ENCODE results near the gene MACROD2. TPM values are rescaled to one million over a fixed set of nuclear protein-coding genes. Genes with fewer than 3 reads are reported as not detected.
"Not testable (repeated sequence)": the region's sequence is repeated elsewhere in the genome, so short reads cannot be mapped to it uniquely, and the experiment has no call there.

MACROD2 gene
- polyA plus RNA-seq, 1 donor, result 2.7 TPM

GRCh38 chr20:14986656-14987055 is 991.3 kb downstream of the MACROD2 start:
- DNase-seq (ENCODE audit: low read depth), result no peak

GRCh38 chr20:14989535-14990290 is 994.4 kb downstream of the MACROD2 start:
- DNase-seq (ENCODE audit: low read depth), result no peak

DNA sequence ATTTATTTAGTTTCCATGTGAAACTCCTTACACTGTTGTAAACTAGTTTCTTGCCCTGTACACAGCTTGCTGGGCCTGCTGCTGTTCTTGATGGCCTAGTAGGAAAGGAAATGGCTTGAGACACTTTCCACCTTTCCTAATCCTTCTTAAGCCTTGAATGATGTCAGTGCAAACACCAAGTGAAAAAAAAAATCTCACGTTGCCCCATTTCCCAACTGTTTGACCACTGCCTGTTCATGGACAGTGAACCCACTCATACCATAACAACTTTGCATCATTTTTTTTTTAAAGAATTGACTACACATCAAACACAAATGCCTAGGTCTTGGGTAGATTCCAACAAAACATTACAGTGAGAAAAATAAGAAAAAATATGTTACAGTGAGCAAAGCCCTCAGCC is 995.7 kb downstream of the MACROD2 start:
- DNase-seq (ENCODE audit: low read depth), result no peak

DNA sequence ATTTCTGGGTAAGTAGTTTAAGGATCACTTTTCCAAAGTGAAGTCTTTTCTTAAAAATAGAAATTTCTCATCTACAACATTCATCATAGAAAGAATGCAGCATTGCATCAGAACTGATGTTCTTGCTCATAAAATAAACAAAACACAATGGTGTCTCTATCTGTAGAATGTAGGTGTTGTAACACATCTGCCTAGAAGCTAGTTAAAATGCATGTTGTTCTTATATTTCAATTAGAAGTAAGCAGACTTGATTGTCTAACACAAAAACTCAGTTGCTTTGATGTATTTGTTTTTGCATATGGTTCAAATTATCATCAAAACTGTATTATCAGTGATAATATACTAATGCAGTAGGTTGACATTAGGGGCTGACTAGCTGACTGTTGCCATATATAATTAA is 996.8 kb downstream of the MACROD2 start:
- no peak for DNase-seq (ENCODE audit: low read depth)

GRCh38 chr20:14992961-14993360 is 997.6 kb downstream of the MACROD2 start:
- DNase-seq (ENCODE audit: low read depth), result no peak

DNA sequence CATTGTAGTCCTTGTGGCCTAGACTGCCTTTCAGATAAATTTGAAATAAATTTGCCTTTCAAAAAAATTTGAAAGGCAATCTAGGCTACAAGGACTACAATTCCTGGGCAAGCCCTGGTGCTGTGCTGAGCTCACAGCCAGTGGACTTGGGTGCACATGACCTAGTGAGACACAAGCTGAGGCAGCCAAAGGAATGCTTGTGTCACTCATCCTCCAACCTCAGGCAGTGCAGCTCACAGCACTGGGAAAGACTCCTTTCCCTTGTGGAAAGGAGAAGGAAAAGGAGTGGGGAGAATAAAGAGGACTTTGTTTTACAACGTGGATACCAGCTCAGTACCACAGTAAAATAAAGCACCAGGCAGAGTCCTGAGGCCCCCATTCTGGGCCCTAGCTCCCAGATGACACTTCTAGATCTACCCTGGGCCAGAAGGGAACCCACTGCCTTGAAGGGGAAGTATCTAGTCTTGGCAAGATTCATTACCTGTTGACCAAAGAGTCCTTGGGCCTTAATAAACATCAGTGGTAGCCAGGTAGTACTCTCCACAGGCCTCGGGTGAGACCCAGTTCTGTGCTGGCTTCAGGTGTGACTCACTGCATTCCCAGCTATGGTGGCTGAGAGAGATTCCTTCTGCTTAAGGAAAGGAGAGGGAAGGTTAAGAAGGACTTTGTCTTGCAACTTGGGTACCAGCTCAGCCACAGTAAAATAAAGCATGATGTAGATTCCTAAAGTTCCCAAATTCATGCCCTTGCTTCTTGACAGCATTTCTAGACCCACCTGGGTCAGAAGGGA is 1001.8 kb downstream of the MACROD2 start:
- no peak for DNase-seq (ENCODE audit: low read depth)

- no peak for DNase-seq (ENCODE audit: low read depth)
Measured at GRCh38 chr20:14997791-14998190, 1002.5 kb downstream of the MACROD2 start.

DNA sequence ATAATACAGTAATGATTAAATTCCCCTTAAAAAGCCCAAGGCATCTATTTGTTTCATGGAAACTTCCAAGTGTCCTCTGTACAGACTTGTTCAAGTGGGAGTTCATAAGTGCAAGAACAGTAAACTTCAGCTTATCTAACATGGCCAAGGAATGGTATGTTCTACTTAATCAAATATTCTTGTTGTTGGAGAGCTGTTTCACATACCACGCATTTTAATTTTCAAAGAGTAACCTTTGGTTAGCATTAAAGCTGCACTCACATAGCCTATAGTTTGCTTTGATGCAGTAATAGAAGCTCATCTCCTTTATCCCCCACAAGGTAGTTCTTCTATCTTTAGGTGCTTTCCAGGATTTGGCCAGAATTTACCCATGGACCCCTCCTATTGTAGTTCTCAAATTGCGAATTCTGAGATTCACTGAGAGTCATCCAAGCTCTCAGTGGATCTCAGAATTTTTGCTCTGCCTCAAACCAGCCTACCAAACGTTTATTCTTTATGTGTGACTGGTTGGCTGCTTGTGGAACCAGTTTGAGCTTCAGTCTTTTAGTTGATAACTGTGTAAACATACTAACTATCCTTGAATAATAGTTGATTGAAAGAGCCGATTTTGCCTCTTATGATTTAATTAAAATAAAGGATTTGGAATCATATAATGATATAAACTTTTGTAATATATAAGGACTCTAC is 1010.1 kb downstream of the MACROD2 start:
- no peak for DNase-seq (ENCODE audit: low read depth)

DNA sequence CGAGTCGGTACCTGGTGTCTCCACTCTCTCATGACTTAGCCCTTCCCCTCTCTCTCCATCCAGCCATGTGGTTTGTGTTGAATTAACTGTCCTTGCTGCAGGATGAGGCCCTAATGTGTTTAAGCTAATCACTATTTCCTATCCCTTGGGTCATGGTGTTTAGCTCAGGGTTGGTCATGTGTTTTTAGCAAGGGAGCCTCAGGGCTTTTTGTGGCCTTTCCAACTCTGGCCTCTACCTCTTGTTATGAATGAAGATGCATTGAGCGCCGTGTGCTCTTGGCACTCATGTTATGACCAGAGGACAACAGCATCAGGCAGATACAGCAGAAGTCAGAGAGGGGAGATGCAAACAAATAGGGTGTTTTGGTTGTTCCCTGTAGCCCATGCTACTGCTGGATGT is 1016.3 kb downstream of the MACROD2 start:
- DNase-seq (ENCODE audit: low read depth), result no peak

DNA sequence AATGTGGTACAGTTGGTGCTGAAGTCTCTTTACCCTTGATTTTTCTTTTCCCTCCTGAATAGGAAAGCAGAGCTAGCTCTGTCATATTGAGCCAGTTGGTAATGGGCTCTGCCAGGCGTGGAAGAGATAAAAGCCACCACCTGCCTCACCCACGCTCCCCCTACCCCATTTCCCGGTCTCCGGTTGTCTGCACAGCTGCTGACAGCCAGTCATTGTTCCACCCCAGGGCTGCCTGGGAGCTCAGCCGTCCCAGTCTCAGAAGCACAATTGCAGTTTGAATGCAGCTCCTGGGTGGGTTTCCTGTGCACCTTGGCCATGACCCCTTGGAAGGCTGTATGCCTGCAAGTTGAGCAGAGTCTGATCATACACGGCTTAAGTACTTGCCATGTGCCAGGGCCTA is 1017.2 kb downstream of the MACROD2 start:
- no peak for DNase-seq (ENCODE audit: low read depth)

- DNase-seq (ENCODE audit: low read depth), result not testable (repeated sequence)
Measured at GRCh38 chr20:15016875-15017274, 1021.6 kb downstream of the MACROD2 start.

GRCh38 chr20:15018966-15019365 is 1023.6 kb downstream of the MACROD2 start:
- DNase-seq (ENCODE audit: low read depth), result no peak

GRCh38 chr20:15020845-15021244 is 1025.5 kb downstream of the MACROD2 start:
- no peak for DNase-seq (ENCODE audit: low read depth)

- no peak for DNase-seq (ENCODE audit: low read depth)
Measured at GRCh38 chr20:15022921-15023320, 1027.6 kb downstream of the MACROD2 start.

DNA sequence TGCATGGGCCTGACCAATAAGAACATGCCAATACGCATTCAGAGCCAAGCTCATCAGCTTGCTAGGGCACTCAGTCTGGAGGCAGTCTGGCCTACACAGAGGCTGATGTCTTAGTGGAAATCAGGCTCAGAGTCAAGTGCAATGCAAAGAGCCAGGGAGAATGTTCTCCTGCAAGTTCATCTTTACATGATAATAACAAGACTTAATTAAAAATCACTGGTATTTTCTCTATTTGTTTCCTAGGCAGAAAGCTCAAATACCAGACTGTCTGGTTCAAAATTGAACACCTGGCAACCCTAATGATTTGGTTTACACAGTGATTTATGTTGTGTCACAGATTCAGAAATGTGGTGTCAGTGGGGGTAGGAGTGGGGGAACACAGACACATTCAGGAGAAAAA is 1031.4 kb downstream of the MACROD2 start:
- DNase-seq (ENCODE audit: low read depth), result no peak

- DNase-seq (ENCODE audit: low read depth), result no peak
Measured at GRCh38 chr20:15030826-15031225, 1035.5 kb downstream of the MACROD2 start.

- DNase-seq (ENCODE audit: low read depth), result no peak
Measured at GRCh38 chr20:15031546-15032351, 1036.4 kb downstream of the MACROD2 start.

DNA sequence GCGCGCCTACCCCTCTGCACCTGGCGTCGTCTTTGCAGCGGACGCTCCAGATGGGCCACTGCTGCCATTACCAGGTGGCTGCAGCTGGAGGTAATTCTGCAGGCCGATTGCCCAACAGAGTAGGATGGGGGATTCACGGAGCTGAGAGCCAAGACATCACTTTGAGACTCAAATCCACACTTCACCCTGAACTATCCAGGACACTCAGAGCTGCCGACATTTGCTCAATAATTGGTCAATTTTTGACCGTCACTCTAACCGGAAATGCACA is 1037.0 kb downstream of the MACROD2 start:
- DNase-seq (ENCODE audit: low read depth), result no peak

DNA sequence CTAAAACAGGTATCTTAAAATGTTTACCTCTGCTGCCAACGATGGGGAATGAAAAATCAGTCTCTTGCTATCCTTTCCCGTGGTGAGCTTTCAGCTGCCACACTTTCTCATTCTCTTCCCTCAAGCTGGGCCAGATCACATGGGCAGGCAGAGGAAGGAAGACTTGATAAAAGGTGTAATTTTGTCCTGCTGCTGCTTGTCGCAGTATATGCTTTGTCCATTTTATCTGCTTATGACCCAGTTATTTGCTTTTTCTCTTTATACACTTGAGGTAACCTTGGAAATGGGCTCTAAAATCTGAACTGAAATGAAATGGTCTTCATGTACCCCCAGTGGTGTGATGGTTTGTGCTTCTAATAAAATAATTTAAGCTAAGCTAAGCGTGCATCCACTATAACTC is 1038.0 kb downstream of the MACROD2 start:
- no peak for DNase-seq (ENCODE audit: low read depth)

GRCh38 chr20:15033891-15034290 is 1038.6 kb downstream of the MACROD2 start:
- DNase-seq (ENCODE audit: low read depth), result no peak

- DNase-seq (ENCODE audit: low read depth), result no peak
Measured at GRCh38 chr20:15036948-15037347, 1041.6 kb downstream of the MACROD2 start.
